ENCODE data around the gene SH2D3C.

SH2D3C gene

DNA sequence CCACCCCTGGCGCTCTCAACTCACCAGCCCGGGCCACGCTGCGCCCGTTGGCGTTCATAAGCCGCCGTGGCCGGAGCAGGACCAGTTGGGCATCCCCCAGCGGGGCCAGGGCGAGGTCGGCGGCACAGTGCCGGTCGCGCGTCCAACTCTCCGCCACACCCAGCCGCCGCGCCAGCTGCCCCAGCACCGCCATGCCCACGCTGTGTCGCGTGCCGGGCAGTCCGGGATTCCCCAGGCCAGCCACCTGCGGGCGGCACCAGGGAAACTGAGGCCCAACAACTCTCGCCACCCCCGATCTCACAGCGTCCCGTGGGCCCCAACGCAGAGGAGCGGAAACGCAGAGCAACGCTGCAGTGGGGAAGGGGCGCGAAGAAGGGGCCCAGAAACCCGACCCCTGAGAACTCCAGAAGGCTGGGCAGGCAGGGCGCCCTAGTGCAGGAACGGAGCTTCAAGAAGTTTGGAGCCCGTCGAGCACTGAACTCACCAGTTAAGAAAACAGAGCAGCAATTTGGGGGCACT, 63.5 kb downstream of the SH2D3C start:
- Histone ChIP-seq H3K27me3 (ENCODE audit: insufficient read depth, low read length) (no peaks in the 10 kb centered on the region), H3K9ac (ENCODE audit: low read length) (peak overlapping the region; percentile 62), H4K20me1 (ENCODE audit: insufficient read depth, low read length) (no peaks in the 10 kb centered on the region), H3K9me2 (ENCODE audit: low read depth, low read length) (no peaks in the 10 kb centered on the region), H3K79me2 (ENCODE audit: insufficient read depth, low read length) (no peaks in the 10 kb centered on the region), H3K4me2 (ENCODE audit: low read length) (peak overlapping the region; percentile 82), H3K27ac (ENCODE audit: low read depth, low read length, poor library complexity, severe bottlenecking) (no peak overlapping the region), H3F3A (ENCODE audit: insufficient read depth, low read length) (no peaks in the 10 kb centered on the region), H3K4me3 (ENCODE audit: low read depth, low read length, poor library complexity, severe bottlenecking) (peak overlapping the region; percentile 72), H3K36me3 (ENCODE audit: insufficient read depth, low read length) (no peaks in the 10 kb centered on the region), H2AFZ (ENCODE audit: low read length) (no peak overlapping the region), H3K9me3 (ENCODE audit: low read length) (no peaks in the 10 kb centered on the region), H3K4me1 (ENCODE audit: insufficient read depth, low read length, severe bottlenecking) (peaks cover 5% of the 10 kb centered on the region)
- no peak for TF ChIP-seq EZH2 (IDR thresholded peaks at IDR 0.05; ENCODE audit: borderline replicate concordance, low read length)
- TF ChIP-seq, protein P1, sequence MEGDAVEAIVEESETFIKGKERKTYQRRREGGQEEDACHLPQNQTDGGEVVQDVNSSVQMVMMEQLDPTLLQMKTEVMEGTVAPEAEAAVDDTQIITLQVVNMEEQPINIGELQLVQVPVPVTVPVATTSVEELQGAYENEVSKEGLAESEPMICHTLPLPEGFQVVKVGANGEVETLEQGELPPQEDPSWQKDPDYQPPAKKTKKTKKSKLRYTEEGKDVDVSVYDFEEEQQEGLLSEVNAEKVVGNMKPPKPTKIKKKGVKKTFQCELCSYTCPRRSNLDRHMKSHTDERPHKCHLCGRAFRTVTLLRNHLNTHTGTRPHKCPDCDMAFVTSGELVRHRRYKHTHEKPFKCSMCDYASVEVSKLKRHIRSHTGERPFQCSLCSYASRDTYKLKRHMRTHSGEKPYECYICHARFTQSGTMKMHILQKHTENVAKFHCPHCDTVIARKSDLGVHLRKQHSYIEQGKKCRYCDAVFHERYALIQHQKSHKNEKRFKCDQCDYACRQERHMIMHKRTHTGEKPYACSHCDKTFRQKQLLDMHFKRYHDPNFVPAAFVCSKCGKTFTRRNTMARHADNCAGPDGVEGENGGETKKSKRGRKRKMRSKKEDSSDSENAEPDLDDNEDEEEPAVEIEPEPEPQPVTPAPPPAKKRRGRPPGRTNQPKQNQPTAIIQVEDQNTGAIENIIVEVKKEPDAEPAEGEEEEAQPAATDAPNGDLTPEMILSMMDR (IDR thresholded peaks at IDR 0.05; ENCODE audit: low read length), result no peak

DNA sequence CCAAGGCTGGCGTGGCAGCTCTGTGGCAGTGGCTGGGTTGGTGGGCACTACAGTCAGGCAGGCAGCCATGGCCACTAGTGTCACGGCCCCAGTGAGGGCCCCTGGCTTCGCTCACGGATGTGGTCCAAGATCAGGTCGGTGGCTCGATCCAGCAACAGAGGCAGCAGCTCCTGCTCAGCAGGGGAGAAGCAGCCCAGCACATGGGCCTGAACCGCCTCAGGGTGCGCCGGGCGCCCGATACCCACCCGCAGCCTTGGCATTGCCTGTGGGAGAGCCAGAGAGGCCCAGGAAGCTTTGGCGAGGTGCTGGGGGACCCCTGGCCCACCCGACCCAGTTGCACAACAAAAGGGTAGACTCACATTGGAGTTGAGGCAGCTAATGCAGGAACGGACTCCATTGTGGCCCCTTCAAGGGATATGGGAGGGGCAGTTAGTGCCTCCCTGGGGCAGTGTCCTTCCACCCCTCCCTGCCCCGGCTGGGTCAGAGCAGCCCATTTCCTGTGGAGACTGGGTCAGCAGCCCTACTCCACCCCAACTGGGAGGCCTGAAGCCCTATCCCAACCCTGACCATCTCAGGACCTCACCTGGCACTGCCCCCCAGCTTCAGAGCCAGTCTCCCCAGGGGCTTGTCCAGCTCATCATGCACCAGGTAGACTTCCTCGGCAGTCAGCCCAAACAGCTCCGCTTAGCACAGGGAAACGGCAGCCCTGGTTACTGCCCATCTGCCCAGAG, 64.3 kb downstream of the SH2D3C start:
- Histone ChIP-seq H4K20me1 (ENCODE audit: insufficient read depth, low read length) (no peaks in the 10 kb centered on the region), H3F3A (ENCODE audit: insufficient read depth, low read length) (no peaks in the 10 kb centered on the region), H3K9me2 (ENCODE audit: low read depth, low read length) (no peaks in the 10 kb centered on the region), H3K9ac (ENCODE audit: low read length) (no peak overlapping the region), H3K4me1 (ENCODE audit: insufficient read depth, low read length, severe bottlenecking) (peaks cover 5% of the 10 kb centered on the region), H3K4me2 (ENCODE audit: low read length) (peak overlapping the region; percentile 25; the same call in 1 of the 2 replicates), H3K36me3 (ENCODE audit: insufficient read depth, low read length) (no peaks in the 10 kb centered on the region), H3K27me3 (ENCODE audit: insufficient read depth, low read length) (no peaks in the 10 kb centered on the region), H3K79me2 (ENCODE audit: insufficient read depth, low read length) (no peaks in the 10 kb centered on the region), H3K9me3 (ENCODE audit: low read length) (no peaks in the 10 kb centered on the region), H3K27ac (ENCODE audit: low read depth, low read length, poor library complexity, severe bottlenecking) (no peak overlapping the region), H3K4me3 (ENCODE audit: low read depth, low read length, poor library complexity, severe bottlenecking) (no peak overlapping the region), H2AFZ (ENCODE audit: low read length) (no peak overlapping the region)
- TF ChIP-seq EZH2 (IDR thresholded peaks at IDR 0.05; ENCODE audit: borderline replicate concordance, low read length), result no peak
- TF ChIP-seq, protein P1 (IDR thresholded peaks at IDR 0.05; ENCODE audit: low read length), result no peak

DNA sequence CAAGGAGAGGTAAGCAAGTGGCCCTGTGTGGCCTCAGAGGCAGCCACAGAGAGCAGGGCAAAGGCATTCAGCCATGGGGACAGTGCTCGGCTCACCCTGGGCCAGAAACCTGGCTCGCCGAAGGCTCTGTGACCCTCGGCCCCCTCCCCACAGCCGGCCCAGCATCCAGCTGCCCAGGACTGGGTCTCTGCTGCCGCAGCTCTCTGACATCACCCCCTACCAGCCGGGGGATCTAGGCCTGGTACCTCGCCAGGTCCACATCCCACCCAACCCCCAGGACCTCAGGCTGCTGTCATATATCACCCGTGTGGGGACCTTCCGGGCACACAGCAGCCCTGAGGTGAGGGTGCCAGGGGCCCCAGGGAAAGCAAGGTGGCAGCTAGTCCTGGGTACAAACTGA, 65.6 kb downstream of the SH2D3C start:
- no peak overlapping the region for H3K27ac ChIP-seq (ENCODE audit: low read depth, low read length, poor library complexity, severe bottlenecking)
- no peak overlapping the region for H3K9ac ChIP-seq (ENCODE audit: low read length)
- peaks cover 5% of the 10 kb centered on the region for H3K4me1 ChIP-seq (ENCODE audit: insufficient read depth, low read length, severe bottlenecking)
- no peaks in the 10 kb centered on the region for H4K20me1 ChIP-seq (ENCODE audit: insufficient read depth, low read length)
- no peak overlapping the region for H3K4me2 ChIP-seq (ENCODE audit: low read length)
- no peaks in the 10 kb centered on the region for H3K27me3 ChIP-seq (ENCODE audit: insufficient read depth, low read length)
- H3F3A ChIP-seq (ENCODE audit: insufficient read depth, low read length), result no peaks in the 10 kb centered on the region
- no peaks in the 10 kb centered on the region for H3K9me2 ChIP-seq (ENCODE audit: low read depth, low read length)
- no peak for TF ChIP-seq EZH2 (IDR thresholded peaks at IDR 0.05; ENCODE audit: borderline replicate concordance, low read length)
- TF ChIP-seq, protein P1 (IDR thresholded peaks at IDR 0.05; ENCODE audit: low read length), result no peak
- no peak overlapping the region for H2AFZ ChIP-seq (ENCODE audit: low read length)
- no peak overlapping the region for H3K4me3 ChIP-seq (ENCODE audit: low read depth, low read length, poor library complexity, severe bottlenecking)
- H3K9me3 ChIP-seq (ENCODE audit: low read length), result no peaks in the 10 kb centered on the region
- H3K36me3 ChIP-seq (ENCODE audit: insufficient read depth, low read length), result no peaks in the 10 kb centered on the region
- no peaks in the 10 kb centered on the region for H3K79me2 ChIP-seq (ENCODE audit: insufficient read depth, low read length)

Measured in OCI-LY1 (cell line).